ENCODE data around the gene SORL1.
A peak's percentile ranks its signal among the peaks of the same experiment; 100 is the strongest.
"Not testable (repeated sequence)": the region's sequence is repeated elsewhere in the genome, so short reads cannot be mapped to it uniquely, and the experiment has no call there.

Gene SORL1

GRCh38 chr11:121552644-121553043 is 100.5 kb downstream of the SORL1 start:
- DNase-seq (ENCODE audit: low read depth, low spot score), result no peak
- no peak overlapping the region for H3K4me3 ChIP-seq (ENCODE audit: low read length)

- H3K4me3 ChIP-seq (ENCODE audit: low read length), result no peak overlapping the region
- DNase-seq (ENCODE audit: low read depth, low spot score), result no peak
Observed at GRCh38 chr11:121553389-121553788, 101.3 kb downstream of the SORL1 start.

- DNase-seq (ENCODE audit: low read depth, low spot score), result no peak
Observed at GRCh38 chr11:121553806-121554205, 101.7 kb downstream of the SORL1 start.

GRCh38 chr11:121554552-121554951 is 102.4 kb downstream of the SORL1 start:
- no peak for DNase-seq (ENCODE audit: low read depth, low spot score)

More at GRCh38 chr11:121553806-121554205, 101.7 kb downstream of the SORL1 start:
- H3K4me3 ChIP-seq (ENCODE audit: low read length), result no peak overlapping the region

GRCh38 chr11:121555121-121555520 is 103.0 kb downstream of the SORL1 start:
- no peak overlapping the region for H3K4me3 ChIP-seq (ENCODE audit: low read length)
- DNase-seq (ENCODE audit: low read depth, low spot score), result no peak

More at GRCh38 chr11:121554552-121554951, 102.4 kb downstream of the SORL1 start:
- no peak overlapping the region for H3K4me3 ChIP-seq (ENCODE audit: low read length)

- no peak for DNase-seq (ENCODE audit: low read depth, low spot score)
Observed at GRCh38 chr11:121556937-121557336, 104.8 kb downstream of the SORL1 start.

GRCh38 chr11:121557348-121557747 is 105.2 kb downstream of the SORL1 start:
- no peak overlapping the region for H3K4me3 ChIP-seq (ENCODE audit: low read length)
- DNase-seq (ENCODE audit: low read depth, low spot score), result peak; percentile 39

More at GRCh38 chr11:121556937-121557336, 104.8 kb downstream of the SORL1 start:
- H3K4me3 ChIP-seq (ENCODE audit: low read length), result no peak overlapping the region

GRCh38 chr11:121559606-121560200 is 107.6 kb downstream of the SORL1 start:
- no peak for DNase-seq (ENCODE audit: low read depth, low spot score)

GRCh38 chr11:121560236-121560635 is 108.1 kb downstream of the SORL1 start:
- no peak for DNase-seq (ENCODE audit: low read depth, low spot score)
- no peak overlapping the region for H3K4me3 ChIP-seq (ENCODE audit: low read length)

More at GRCh38 chr11:121559606-121560200, 107.6 kb downstream of the SORL1 start:
- no peak overlapping the region for H3K4me3 ChIP-seq (ENCODE audit: low read length)

- DNase-seq (ENCODE audit: low read depth, low spot score), result no peak
- no peak overlapping the region for H3K4me3 ChIP-seq (ENCODE audit: low read length)
Observed at GRCh38 chr11:121561240-121561639, 109.1 kb downstream of the SORL1 start.

GRCh38 chr11:121561716-121562115 is 109.6 kb downstream of the SORL1 start:
- no peak overlapping the region for H3K4me3 ChIP-seq (ENCODE audit: low read length)
- DNase-seq (ENCODE audit: low read depth, low spot score), result no peak

- no peak for DNase-seq (ENCODE audit: low read depth, low spot score)
- H3K4me3 ChIP-seq (ENCODE audit: low read length), result no peak overlapping the region
Observed at GRCh38 chr11:121563003-121563402, 110.9 kb downstream of the SORL1 start.

GRCh38 chr11:121563900-121564822 is 112.0 kb downstream of the SORL1 start:
- no peak overlapping the region for H3K4me3 ChIP-seq (ENCODE audit: low read length)
- DNase-seq (ENCODE audit: low read depth, low spot score), result no peak

GRCh38 chr11:121564948-121565684 is 113.0 kb downstream of the SORL1 start:
- H3K4me3 ChIP-seq (ENCODE audit: low read length), result no peak overlapping the region
- DNase-seq (ENCODE audit: low read depth, low spot score), result no peak

GRCh38 chr11:121566279-121567168 is 114.4 kb downstream of the SORL1 start:
- no peak overlapping the region for H3K4me3 ChIP-seq (ENCODE audit: low read length)
- no peak for DNase-seq (ENCODE audit: low read depth, low spot score)

GRCh38 chr11:121567995-121568394 is 115.9 kb downstream of the SORL1 start:
- no peak overlapping the region for H3K4me3 ChIP-seq (ENCODE audit: low read length)
- DNase-seq (ENCODE audit: low read depth, low spot score), result no peak

- DNase-seq (ENCODE audit: low read depth, low spot score); H3K4me3 ChIP-seq (ENCODE audit: low read length): not testable (repeated sequence)
Observed at GRCh38 chr11:121569332-121570299, 117.5 kb downstream of the SORL1 start.

- H3K4me3 ChIP-seq (ENCODE audit: low read length), result no peak overlapping the region
- no peak for DNase-seq (ENCODE audit: low read depth, low spot score)
Observed at GRCh38 chr11:121570453-121570852, 118.3 kb downstream of the SORL1 start.
